ENCODE results near the gene PLXNB2.

Gene PLXNB2

DNA sequence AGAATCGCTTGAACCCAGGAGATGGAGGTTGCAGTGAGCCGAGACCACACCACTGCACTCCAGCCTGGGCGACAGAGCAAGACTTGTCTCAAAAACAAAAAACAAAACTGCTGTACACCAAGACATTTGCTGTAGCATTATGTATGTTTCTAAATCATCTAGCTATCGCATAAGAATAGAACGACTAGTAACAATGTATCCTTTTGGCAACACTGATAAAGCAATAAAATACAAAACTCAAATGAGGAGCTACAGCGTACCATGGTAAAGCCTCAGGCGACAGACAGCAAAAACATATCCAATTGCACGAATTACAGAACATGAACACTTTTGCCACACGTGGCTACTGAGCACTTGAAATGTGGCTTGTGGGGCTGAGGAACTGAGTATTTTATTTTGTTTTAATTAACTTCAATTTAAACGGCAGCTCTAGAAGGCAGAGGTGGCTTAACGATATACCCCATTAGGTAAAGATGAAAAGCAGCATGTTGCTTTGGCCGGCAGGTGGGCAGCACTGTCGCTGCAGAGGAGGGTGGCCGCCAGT, 65.0 kb downstream of the PLXNB2 start:
- in situ Hi-C loops (cut with MboI; ENCODE audit: low sequenced_read_pairs): no loop called here

DNA sequence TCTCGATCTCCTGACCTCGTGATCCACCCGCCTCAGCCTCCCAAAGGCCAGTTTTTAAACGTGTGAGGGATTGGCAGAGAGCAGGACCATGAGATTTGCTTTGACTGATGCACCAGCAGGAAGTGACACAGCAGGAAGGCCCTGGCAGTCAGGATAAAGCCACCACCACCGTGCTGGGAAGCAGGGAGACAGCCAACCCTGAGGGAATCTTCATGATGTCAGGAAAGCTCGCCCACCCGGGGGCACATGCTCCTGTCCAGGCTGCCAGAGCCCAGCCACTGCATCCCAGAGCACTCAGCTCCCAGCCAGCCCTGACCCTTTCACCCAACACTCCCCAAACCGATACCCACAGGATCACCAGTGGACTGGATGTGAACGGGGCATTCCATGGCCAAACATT, 68.7 kb downstream of the PLXNB2 start:
- in situ Hi-C loops (cut with MboI; ENCODE audit: low sequenced_read_pairs): no loop called here

GRCh38 chr22:50236731-50237409, 70.6 kb downstream of the PLXNB2 start:
- in situ Hi-C loops (cut with MboI; ENCODE audit: low sequenced_read_pairs): no loop called here

DNA sequence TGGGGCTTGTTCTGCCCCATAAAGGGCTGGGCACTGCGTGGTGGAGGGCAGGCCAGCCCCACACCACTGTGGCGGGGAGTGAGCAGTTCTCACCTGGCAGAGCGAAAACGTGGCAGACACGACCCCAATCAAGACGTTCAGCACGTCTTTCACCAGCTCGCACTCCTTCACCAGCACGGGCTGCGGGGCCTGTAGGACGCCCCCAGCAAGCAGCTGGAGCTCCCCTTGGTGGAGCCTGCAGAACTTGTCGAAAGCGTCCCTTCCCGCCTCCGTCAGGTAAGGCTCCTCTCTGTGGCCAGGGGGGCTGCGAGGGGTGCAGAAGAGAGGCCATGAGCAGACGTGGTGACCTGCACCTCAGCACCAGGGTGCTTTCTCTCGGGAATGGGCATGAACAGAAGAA, 74.2 kb downstream of the PLXNB2 start:
- in situ Hi-C loops (cut with MboI; ENCODE audit: low sequenced_read_pairs): no loop called here

GRCh38 chr22:50232481-50233151, 74.8 kb downstream of the PLXNB2 start:
- in situ Hi-C loops (cut with MboI; ENCODE audit: low sequenced_read_pairs): no loop called here

DNA sequence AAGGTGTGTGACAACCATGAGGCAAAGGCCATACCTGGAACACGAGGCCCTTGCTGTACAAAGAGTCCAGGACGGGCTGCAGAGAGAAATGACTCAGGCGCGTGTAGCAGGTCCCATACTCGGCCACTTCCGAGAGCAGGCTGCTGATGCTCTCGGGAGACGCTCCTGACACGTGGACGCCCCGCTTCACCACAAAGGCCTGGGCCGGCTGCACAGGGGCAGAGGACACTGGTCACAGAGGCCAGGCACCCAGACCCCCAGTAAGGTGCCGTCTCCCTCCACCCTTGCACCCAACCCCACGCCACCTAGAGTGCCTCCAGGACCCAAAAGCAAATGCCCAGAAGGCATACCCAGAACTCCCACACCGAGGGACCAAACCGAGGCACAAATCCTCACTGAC, 78.1 kb downstream of the PLXNB2 start:
- in situ Hi-C loops (cut with MboI; ENCODE audit: low sequenced_read_pairs): no loop called here

GRCh38 chr22:50228366-50228765, 79.1 kb downstream of the PLXNB2 start:
- in situ Hi-C loops (cut with MboI; ENCODE audit: low sequenced_read_pairs): no loop called here

DNA sequence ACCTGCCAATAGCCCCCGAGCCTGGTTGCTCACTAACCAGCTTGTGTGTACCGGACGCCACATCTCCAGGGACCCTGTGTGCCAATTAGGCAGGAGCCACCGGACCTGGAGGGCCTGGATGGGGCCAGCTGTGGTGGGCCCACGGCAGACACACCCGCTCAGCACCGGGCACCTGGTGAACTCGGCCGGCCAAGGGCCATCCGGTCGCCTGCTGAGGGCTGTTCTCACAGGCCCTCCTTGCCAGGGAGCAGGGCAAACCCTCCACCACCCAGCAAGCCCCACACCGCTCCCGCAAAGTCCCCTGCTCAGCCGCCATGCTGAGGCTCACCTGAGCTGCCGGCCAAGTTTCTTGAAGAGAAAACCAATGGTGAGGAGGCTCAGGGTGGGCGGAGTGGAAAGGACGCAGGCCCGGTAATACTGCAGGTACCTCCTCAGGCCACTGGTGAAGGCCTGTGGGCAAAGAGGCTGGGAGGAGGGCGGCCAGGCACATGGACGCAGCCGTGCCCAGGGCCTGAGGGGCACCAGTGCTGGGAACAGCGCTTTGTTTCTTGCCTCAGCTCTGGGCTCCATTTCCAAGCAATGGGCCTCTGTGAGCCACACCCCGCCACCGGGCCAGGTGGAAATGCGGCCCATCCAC, 79.7 kb downstream of the PLXNB2 start:
- in situ Hi-C loops (cut with MboI; ENCODE audit: low sequenced_read_pairs): no loop called here

- in situ Hi-C loops (cut with MboI; ENCODE audit: low sequenced_read_pairs): no loop called here
Observed at GRCh38 chr22:50226875-50227165, 80.6 kb downstream of the PLXNB2 start.

DNA sequence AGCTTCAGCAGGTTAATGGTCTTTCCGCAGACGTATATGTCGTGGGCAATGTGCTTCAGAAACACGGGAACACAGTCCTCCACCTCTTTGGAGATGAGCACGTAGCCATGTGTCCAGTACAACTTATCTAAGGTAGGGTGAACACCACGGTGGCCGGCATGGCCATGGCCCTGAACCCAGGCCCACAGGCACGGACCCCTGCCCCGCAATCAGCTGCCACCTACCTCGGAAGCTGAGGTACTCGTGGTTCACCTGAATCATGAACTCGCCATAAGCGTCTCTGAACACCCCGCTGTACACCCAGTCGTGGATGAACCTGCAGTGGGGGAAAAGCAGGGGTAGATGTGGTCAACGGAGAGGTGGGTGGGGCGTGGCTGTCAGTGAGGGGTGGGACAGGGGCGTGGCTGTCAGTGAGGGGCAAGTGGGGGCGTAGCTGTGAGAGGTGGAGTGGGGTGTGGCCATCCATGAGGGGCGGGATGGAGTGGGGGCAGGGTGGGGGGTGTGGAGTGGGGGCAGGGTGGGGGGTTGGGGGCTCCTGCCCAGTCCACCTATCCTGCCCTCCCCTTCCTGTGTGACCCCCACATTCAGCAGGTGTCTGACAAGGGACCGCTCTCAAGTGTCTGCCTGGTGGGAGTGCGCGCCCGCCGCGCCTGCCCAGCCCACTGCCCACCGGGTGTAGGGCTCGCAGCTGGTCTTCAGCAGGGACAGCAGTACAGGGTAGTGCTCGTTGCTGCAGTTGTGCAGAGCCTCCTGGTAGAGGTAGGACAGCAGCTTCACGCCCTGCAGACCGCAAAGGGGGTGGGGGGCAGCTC, 81.2 kb downstream of the PLXNB2 start:
- in situ Hi-C loops (cut with MboI; ENCODE audit: low sequenced_read_pairs): no loop called here

- in situ Hi-C loops (cut with MboI; ENCODE audit: low sequenced_read_pairs): no loop called here
Observed at GRCh38 chr22:50225200-50225969, 82.1 kb downstream of the PLXNB2 start.
